ENCODE results near the gene NDUFS5. TPM values are rescaled to one million over a fixed set of nuclear protein-coding genes. Genes with fewer than 3 reads are reported as not detected.

Gene NDUFS5
- total RNA-seq, 1 donor from 2014 or later = 360 TPM

DNA sequence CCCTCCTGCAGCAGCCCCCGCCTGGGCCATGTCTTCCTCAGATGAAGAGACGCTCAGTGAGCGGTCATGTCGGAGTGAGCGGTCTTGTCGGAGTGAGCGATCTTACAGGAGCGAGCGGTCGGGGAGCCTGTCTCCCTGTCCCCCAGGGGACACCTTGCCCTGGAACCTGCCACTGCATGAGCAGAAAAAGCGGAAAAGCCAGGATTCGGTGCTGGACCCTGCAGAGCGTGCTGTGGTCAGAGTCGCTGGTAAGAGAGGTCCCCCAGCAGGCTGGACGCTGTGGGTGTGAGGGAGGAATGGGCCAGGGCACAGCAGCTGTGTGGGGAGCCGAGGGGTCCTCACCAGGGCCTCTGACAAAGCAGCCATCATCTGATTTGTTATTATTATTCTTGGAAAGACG, 58.0 kb downstream of the NDUFS5 start:
- no peak overlapping the region for H3K4me2 ChIP-seq (ENCODE audit: low read length)
- no peaks in the 10 kb centered on the region for H3K36me3 ChIP-seq (ENCODE audit: insufficient read depth, low read length)
- TF ChIP-seq EZH2 (IDR thresholded peaks at IDR 0.05; ENCODE audit: insufficient read depth, low read length) = no peak
- no peak for TF ChIP-seq CTCF (IDR thresholded peaks at IDR 0.05; ENCODE audit: insufficient read depth, low read depth, low read length)
- H3K27ac ChIP-seq (ENCODE audit: low read depth, low read length) = no peak overlapping the region
- Mint-ChIP-seq H3K36me3 (ENCODE audit: low read depth, unreplicated experiment) (no peaks in the 10 kb centered on the region), H3K27ac (ENCODE audit: unreplicated experiment) (no peak overlapping the region), H3K4me1 (ENCODE audit: low read depth, unreplicated experiment) (peaks cover 13% of the 10 kb centered on the region), H3K9me3 (ENCODE audit: unreplicated experiment) (no peaks in the 10 kb centered on the region), H3K4me3 (ENCODE audit: unreplicated experiment) (no peak overlapping the region), H3K27me3 (ENCODE audit: low read depth, unreplicated experiment) (peaks cover 46% of the 10 kb centered on the region)
- H2AFZ ChIP-seq (ENCODE audit: low read depth, low read length) = no peak overlapping the region
- no peaks in the 10 kb centered on the region for H3K9me3 ChIP-seq (ENCODE audit: insufficient read depth, low read depth, low read length)
- FAIRE-seq (no peak), DNase-seq (ENCODE audit: low read depth) (no peak)
- peaks cover 18% of the 10 kb centered on the region for H3K27me3 ChIP-seq (ENCODE audit: insufficient read depth, low read length)
- H3K4me1 ChIP-seq (ENCODE audit: insufficient read depth, low read length) = peaks cover 12% of the 10 kb centered on the region
- no peak overlapping the region for H3K4me3 ChIP-seq (ENCODE audit: insufficient read depth, low read depth, low read length)
- no peak overlapping the region for H3K9ac ChIP-seq (ENCODE audit: low read length)
- H3K79me2 ChIP-seq (ENCODE audit: insufficient read depth, low read length) = no peaks in the 10 kb centered on the region
- H4K20me1 ChIP-seq (ENCODE audit: insufficient read depth, low read length) = no peaks in the 10 kb centered on the region

Other genes starting within 250 kb of the NDUFS5 start
- gene RRAGC, start 166.6 kb upstream of the NDUFS5 start, total RNA-seq = 32.4 and 37.3 TPM in 2 replicates
- 19.0 and 28.9 TPM in 2 replicates for gene MYCBP, start 153.0 kb upstream of the NDUFS5 start, total RNA-seq
- not detected in 2 replicates for gene GJA9, start 144.8 kb upstream of the NDUFS5 start, total RNA-seq
- not detected in 2 replicates for gene RHBDL2, start 84.5 kb upstream of the NDUFS5 start, total RNA-seq
- gene AKIRIN1, start 35.1 kb upstream of the NDUFS5 start, total RNA-seq = 152 and 156 TPM in 2 replicates
- gene MACF1, start 178.3 kb downstream of the NDUFS5 start, total RNA-seq = 592 and 694 TPM in 2 replicates